H9 (cell line): Measurements from ENCODE around the gene NXPH1. TPM values are rescaled to one million over a fixed set of nuclear protein-coding genes. Genes with fewer than 3 reads are reported as not detected.

Experiments
- DNase-seq: peaks from one replicate; pipeline ENCODE4 v3.0.0-alpha.2; 2017
- H2AFZ ChIP-seq: one replicate; pipeline ENCODE4 v1.6.1; 2013; ENCODE audit warnings: mild to moderate bottlenecking, low read length, control low read depth, moderate library complexity
- H2AK5ac ChIP-seq: 2 replicates; pipeline ENCODE4 v1.6.1; 2013; ENCODE audit warnings: low read length, control low read depth, mixed read lengths; ENCODE audit not compliant: insufficient read length
- H2BK120ac ChIP-seq: one replicate; pipeline ENCODE4 v1.6.1; 2013; ENCODE audit warnings: low read depth, mild to moderate bottlenecking, low read length, control low read depth, inconsistent platforms; ENCODE audit not compliant: poor library complexity, severe bottlenecking
- H2BK12ac ChIP-seq: 2 replicates; pipeline ENCODE4 v1.6.1; 2013; ENCODE audit warnings: low read length, control low read depth, mixed read lengths, low read depth; ENCODE audit not compliant: insufficient read length
- H2BK15ac ChIP-seq: 2 replicates; pipeline ENCODE4 v1.6.1; 2013; ENCODE audit warnings: low read depth, low read length, control low read depth
- H2BK20ac ChIP-seq: one replicate; pipeline ENCODE4 v1.6.1; 2013; ENCODE audit warnings: low read depth, mild to moderate bottlenecking, low read length, control low read depth, inconsistent platforms; ENCODE audit not compliant: poor library complexity, severe bottlenecking
- H2BK5ac ChIP-seq: 2 replicates; pipeline ENCODE4 v1.6.1; 2013; ENCODE audit warnings: low read length, control low read depth, mixed read lengths; ENCODE audit not compliant: insufficient read length
- H3K14ac ChIP-seq: 2 replicates; pipeline ENCODE4 v1.6.1; 2013; ENCODE audit warnings: low read length, control low read depth; ENCODE audit not compliant: insufficient read depth
- H3K18ac ChIP-seq: 2 replicates; pipeline ENCODE4 v1.6.1; 2013; ENCODE audit warnings: low read depth, mild to moderate bottlenecking, mixed read lengths, low read length, control low read depth; ENCODE audit not compliant: insufficient read length
- H3K23ac ChIP-seq: 2 replicates; pipeline ENCODE4 v1.6.1; 2013; ENCODE audit warnings: low read length, control low read depth, mixed read lengths, low read depth; ENCODE audit not compliant: insufficient read length
- H3K23me2 ChIP-seq: 2 replicates; pipeline ENCODE4 v1.6.1; 2013; ENCODE audit warnings: low read depth, mild to moderate bottlenecking, mixed read lengths, low read length, control low read depth; ENCODE audit not compliant: insufficient read length, poor library complexity, severe bottlenecking
- H3K27ac ChIP-seq: 2 replicates; pipeline ENCODE4 v1.5.1; 2013; ENCODE audit warnings: low read length, control low read depth, mixed read lengths, low read depth; ENCODE audit not compliant: insufficient read length
- H3K27me3 ChIP-seq: 2 replicates; pipeline ENCODE4 v1.6.1; 2013; ENCODE audit warnings: low read length, control low read depth, inconsistent platforms; ENCODE audit not compliant: insufficient read depth
- H3K4ac ChIP-seq: 2 replicates; pipeline ENCODE4 v1.6.1; 2013; ENCODE audit warnings: low read depth, mild to moderate bottlenecking, control low read depth, inconsistent platforms, low read length, moderate library complexity
- H3K4me1 ChIP-seq: 2 replicates; pipeline ENCODE4 v1.6.1; 2013; ENCODE audit warnings: low read length, control low read depth, inconsistent platforms; ENCODE audit not compliant: insufficient read depth
- H3K4me2 ChIP-seq: 2 replicates; pipeline ENCODE4 v1.6.1; 2013; ENCODE audit warnings: low read length, control low read depth, mixed read lengths; ENCODE audit not compliant: insufficient read length, insufficient read depth
- H3K56ac ChIP-seq: 2 replicates; pipeline ENCODE4 v1.6.1; 2013; ENCODE audit warnings: low read depth, mild to moderate bottlenecking, mixed read lengths, low read length, control low read depth; ENCODE audit not compliant: insufficient read length
- H3K79me1 ChIP-seq: 2 replicates; pipeline ENCODE4 v1.6.1; 2013; ENCODE audit warnings: low read depth, mild to moderate bottlenecking, moderate library complexity, low read length, control low read depth, inconsistent platforms; ENCODE audit not compliant: insufficient read depth, poor library complexity, severe bottlenecking
- H3K79me2 ChIP-seq: 2 replicates; pipeline ENCODE4 v1.6.1; 2013; ENCODE audit warnings: low read length, control low read depth, inconsistent platforms; ENCODE audit not compliant: insufficient read depth
- H3K9ac ChIP-seq: 2 replicates; pipeline ENCODE4 v1.6.1; 2013; ENCODE audit warnings: low read length, control low read depth, mixed read lengths; ENCODE audit not compliant: insufficient read length; ENCODE audit errors: extremely low read depth
- H3K9me3 ChIP-seq: one replicate; pipeline ENCODE4 v1.6.1; 2013; ENCODE audit warnings: low read depth, low read length, inconsistent platforms; ENCODE audit not compliant: control insufficient read depth
- H3T11ph ChIP-seq: one replicate; pipeline ENCODE4 v1.6.1; 2013; ENCODE audit warnings: mild to moderate bottlenecking, low read length, control low read depth, inconsistent platforms
- H4K20me1 ChIP-seq: one replicate; pipeline ENCODE4 v1.6.1; 2013; ENCODE audit not compliant: control insufficient read depth, insufficient read length, insufficient read depth
- H4K5ac ChIP-seq: 2 replicates; pipeline ENCODE4 v1.6.1; 2013; ENCODE audit warnings: low read depth, mild to moderate bottlenecking, mixed read lengths, low read length, control low read depth; ENCODE audit not compliant: insufficient read length
- H4K8ac ChIP-seq: replicated peaks from 2 replicates; pipeline ENCODE4 v1.6.1; 2013; ENCODE audit warnings: low read length, control low read depth, mixed read lengths, low read depth; ENCODE audit not compliant: insufficient read length
- H4K91ac ChIP-seq: 2 replicates; pipeline ENCODE4 v1.6.1; 2013; ENCODE audit warnings: low read depth, mild to moderate bottlenecking, moderate library complexity, mixed read lengths, low read length, control low read depth; ENCODE audit not compliant: insufficient read length
- H3K27ac Mint-ChIP-seq, 3 experiments: 2 replicates in 2 of 3; 3 replicates in 1 of 3; pipeline ENCODE4 v1.8.0; 2020 to 2021; ENCODE audit warnings: mixed read lengths in 3 of 3, mild to moderate bottlenecking in 1 of 3, moderate library complexity in 1 of 3
- H3K27me3 Mint-ChIP-seq: 2 replicates; pipeline ENCODE4 v1.8.0; 2021; ENCODE audit warnings: low read depth, mild to moderate bottlenecking, moderate library complexity, mixed read lengths
- H3K36me3 Mint-ChIP-seq, 3 experiments: 2 replicates in 2 of 3; 3 replicates in 1 of 3; pipeline ENCODE4 v1.8.0; 2020 to 2021; ENCODE audit warnings: low read depth in 3 of 3, mixed read lengths in 3 of 3; ENCODE audit not compliant: insufficient read depth in 1 of 3
- H3K4me1 Mint-ChIP-seq, 2 experiments: 2 replicates each; pipeline ENCODE4 v1.8.0; 2020; ENCODE audit warnings: mixed read lengths in 2 of 2
- H3K4me3 Mint-ChIP-seq, 2 experiments: 2 replicates in 1 of 2; 3 replicates in 1 of 2; pipeline ENCODE4 v1.8.0; 2020 to 2021; ENCODE audit warnings: mild to moderate bottlenecking in 2 of 2, mixed read lengths in 2 of 2, moderate library complexity in 1 of 2
- H3K9me3 Mint-ChIP-seq, 2 experiments: 2 replicates in 1 of 2; 3 replicates in 1 of 2; pipeline ENCODE4 v1.8.0; 2020; ENCODE audit warnings: mild to moderate bottlenecking in 2 of 2, mixed read lengths in 2 of 2, moderate library complexity in 1 of 2
- WGBS: extraction: QIAGEN DNeasy Blood & Tissue Kit; methylation state at CpG from one replicate; pipeline ENCODE4 v1.1.7; 2013; ENCODE audit warnings: missing lambda C conversion rate, low lambda C conversion rate, mixed read lengths; ENCODE audit not compliant: insufficient read length; ENCODE audit errors: extremely low coverage; 5-methylcytosine and 5-hydroxymethylcytosine counted together
- total RNA-seq: library from RNA; stranded (reverse); gene quantifications from 2 replicates; pipeline ENCODE4 v1.2.1, GENCODE V29; 2021
- TF ChIP-seq, protein P1 (sequence below): fragments of 200-600 bp; sonication (generic); conservative IDR thresholded peaks from 3 replicates; pipeline ENCODE4 v1.8.0; 2021; ENCODE audit warnings: antibody characterized with exemption, mild to moderate bottlenecking

The NXPH1 gene
- total RNA-seq, 1 experiment from 2014 or later: 0.15 TPM

DNA sequence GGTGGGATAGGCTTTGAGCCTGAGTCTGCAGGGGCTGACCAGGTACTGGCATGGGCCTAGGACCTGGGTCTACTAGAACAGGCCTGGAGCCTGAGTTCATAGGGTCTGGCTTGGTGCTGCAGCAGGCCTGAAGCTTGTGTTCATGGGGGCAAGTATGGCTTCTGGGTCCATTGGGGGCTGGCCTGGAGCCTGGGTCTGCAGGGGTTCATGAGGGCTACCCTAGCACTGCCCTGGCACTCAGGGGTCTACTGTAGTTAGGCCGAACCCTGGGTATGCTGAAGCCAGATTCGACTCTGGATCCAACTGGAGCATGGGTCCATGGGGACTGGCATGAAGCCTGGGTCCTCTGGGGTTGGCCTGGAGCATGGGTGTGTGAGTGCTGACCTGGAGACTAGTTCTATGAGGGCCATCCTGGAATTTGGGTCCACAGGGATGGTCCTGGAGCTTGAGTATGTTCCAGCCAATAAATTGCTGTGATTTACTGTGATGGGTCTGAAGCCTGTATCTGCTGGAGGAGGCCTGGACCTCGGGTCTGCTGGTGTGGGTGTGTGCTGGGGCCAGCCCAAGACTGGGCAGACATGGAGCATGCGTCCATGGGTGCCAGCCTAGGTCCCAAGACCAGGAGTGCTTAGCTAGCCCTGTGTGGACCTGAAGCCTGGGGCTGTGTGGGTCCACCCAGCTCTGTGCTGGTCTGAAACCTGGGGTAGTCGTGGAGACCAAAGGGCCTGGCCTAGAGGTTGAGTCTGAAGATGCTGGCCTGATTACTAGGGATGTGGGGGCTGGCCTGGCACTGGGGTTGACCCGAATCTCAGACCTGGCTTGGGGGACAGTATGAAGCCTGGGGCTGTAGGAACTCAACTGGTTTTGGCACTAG is 235.5 kb downstream of the NXPH1 start:
- Histone ChIP-seq H3K9ac (no peak overlapping the region), H4K8ac (no peak overlapping the region), H3K4me1 (no peaks in the 10 kb centered on the region), H3K18ac (no peak overlapping the region), H3K14ac (no peak overlapping the region; the same call in 1 of the 2 replicates), H3K9me3 (no peaks in the 10 kb centered on the region), H3T11ph (no peak overlapping the region), H3K23ac (no peak overlapping the region), H3K23me2 (no peaks in the 10 kb centered on the region), H3K27ac (no peak overlapping the region), H4K20me1 (no peaks in the 10 kb centered on the region), H3K4ac (no peak overlapping the region), H4K91ac (no peak overlapping the region), H3K79me1 (no peaks in the 10 kb centered on the region), H3K27me3 (no peaks in the 10 kb centered on the region), H2BK15ac (no peak overlapping the region), H2BK5ac (no peak overlapping the region), H4K5ac (no peak overlapping the region), H2BK120ac (no peak overlapping the region), H2AK5ac (no peak overlapping the region), H2BK20ac (no peak overlapping the region), H2BK12ac (no peak overlapping the region), H3K79me2 (no peaks in the 10 kb centered on the region), H3K4me2 (no peak overlapping the region), H3K56ac (no peak overlapping the region), H2AFZ (no peak overlapping the region)
- Mint-ChIP-seq H3K36me3 (peaks cover 0 to 10% (median 2%) of the 10 kb centered on the region in 3 experiments; a peak in 3 of 7 replicates), H3K4me1 (no peaks in the 10 kb centered on the region), H3K27me3 (no peaks in the 10 kb centered on the region), H3K9me3 (peaks cover 9 to 11% of the 10 kb centered on the region in 2 experiments), H3K27ac (peak overlapping the region in 1 of 3 experiments; percentile 77; a peak in 2 of 7 replicates), H3K4me3 (no peak overlapping the region)
- no CpG with 5 or more reads among the region's 6 CpGs for WGBS
- no peak for DNase-seq
- TF ChIP-seq, protein P1, sequence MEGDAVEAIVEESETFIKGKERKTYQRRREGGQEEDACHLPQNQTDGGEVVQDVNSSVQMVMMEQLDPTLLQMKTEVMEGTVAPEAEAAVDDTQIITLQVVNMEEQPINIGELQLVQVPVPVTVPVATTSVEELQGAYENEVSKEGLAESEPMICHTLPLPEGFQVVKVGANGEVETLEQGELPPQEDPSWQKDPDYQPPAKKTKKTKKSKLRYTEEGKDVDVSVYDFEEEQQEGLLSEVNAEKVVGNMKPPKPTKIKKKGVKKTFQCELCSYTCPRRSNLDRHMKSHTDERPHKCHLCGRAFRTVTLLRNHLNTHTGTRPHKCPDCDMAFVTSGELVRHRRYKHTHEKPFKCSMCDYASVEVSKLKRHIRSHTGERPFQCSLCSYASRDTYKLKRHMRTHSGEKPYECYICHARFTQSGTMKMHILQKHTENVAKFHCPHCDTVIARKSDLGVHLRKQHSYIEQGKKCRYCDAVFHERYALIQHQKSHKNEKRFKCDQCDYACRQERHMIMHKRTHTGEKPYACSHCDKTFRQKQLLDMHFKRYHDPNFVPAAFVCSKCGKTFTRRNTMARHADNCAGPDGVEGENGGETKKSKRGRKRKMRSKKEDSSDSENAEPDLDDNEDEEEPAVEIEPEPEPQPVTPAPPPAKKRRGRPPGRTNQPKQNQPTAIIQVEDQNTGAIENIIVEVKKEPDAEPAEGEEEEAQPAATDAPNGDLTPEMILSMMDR: no peak
